Left forelimb (tissue), 1 donor: ENCODE measurements around the gene YTHDC2.
"Not testable (repeated sequence)": the region's sequence is repeated elsewhere in the genome, so short reads cannot be mapped to it uniquely, and the experiment has no call there.

ENCODE experiments used
- DNase-seq: peaks from one replicate; pipeline ENCODE4 v3.0.0-alpha.2; 2018; ENCODE audit warnings: low spot score

Gene YTHDC2

DNA sequence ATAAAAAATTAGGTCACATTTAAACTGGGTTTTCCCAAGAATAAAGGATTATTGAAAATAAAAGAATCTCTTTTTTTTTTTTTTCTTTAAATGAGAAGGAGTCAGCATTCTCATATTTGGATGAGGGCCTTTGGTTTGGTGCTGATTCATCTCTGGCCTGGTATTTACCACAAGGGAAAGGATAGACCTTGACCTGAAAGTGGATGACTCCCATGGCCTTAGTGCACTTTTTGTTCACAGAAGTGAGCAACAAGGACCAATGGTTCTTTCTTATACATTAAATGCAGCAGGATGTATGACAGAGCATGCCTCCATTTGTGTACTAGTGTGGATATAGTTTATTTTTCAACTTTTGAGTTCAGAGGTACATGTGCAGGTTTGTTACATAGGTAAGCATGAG, 6.9 kb downstream of the YTHDC2 start:
- DNase-seq, result no peak

DNA sequence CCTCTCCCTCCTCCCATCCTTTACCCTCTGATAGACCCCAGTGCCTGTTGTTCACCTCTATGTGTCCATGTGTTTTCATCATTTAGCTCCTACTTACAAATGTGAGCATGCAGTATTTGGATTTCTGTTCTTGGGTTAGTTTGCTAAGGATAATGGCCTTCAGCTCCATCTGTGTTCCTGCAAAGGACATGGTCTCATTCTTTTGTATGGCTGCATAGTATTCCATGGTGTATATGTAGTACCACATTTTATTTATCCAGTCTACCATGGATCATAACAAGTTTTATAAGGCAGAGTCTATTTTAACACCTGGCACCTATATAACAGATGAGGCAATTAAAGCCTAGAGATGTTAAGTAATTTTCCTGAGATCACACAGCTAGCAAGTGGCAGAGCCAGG, 7.4 kb downstream of the YTHDC2 start:
- DNase-seq, result no peak

DNA sequence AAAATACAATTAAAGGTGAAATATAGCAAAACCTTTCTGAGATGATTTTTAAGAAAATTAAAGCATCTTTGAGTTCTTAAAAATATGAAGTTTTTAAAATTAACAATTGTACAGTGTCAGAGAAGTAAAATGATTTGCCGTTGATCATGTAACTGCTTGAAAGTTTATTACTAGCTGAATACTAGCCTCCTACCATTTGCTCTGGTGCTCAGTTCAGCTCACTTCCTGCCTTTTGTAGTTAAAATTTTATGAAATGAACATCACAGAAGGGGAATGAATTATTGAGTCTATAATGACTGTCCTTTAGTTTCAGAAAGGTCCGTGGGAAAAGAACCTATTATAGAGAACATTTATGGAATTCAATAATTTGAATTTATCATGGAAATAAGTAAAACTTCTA, 9.7 kb downstream of the YTHDC2 start:
- DNase-seq, result no peak

DNA sequence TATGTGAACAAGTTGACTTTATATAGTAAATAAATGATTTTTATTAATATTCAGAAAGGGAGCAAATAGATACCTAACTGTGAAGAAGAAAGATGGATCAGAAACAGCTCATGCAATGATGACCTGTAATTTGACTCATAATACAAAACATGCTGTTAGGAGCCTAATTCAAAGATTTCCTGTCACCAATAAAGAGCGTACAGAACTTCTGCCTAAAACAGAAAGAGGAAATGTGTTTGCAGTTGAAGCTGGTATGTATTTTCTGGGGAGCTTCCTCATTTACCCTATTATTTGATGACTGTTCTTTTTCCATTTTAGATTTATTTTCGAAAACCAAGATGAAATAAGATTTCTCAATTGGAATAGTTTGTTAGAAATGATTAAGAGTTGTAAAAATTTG, 11.4 kb downstream of the YTHDC2 start:
- DNase-seq, result no peak

DNA sequence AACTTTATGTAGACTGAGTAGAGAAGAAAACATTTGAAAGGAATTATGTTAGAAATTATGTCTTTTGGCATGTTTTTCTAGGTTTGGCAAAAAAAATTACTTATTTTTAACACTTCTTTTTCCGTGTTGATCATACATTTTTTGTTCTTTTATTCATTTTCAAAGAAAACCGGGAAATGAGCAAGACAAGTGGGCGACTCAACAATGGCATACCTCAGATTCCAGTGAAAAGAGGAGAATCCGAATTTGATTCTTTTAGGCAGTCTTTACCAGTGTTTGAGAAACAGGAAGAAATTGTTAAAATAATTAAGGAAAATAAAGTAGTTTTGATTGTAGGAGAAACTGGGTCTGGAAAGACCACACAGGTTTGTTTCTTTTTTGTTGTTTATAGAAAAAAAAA, 12.9 kb downstream of the YTHDC2 start:
- DNase-seq, result no peak

DNA sequence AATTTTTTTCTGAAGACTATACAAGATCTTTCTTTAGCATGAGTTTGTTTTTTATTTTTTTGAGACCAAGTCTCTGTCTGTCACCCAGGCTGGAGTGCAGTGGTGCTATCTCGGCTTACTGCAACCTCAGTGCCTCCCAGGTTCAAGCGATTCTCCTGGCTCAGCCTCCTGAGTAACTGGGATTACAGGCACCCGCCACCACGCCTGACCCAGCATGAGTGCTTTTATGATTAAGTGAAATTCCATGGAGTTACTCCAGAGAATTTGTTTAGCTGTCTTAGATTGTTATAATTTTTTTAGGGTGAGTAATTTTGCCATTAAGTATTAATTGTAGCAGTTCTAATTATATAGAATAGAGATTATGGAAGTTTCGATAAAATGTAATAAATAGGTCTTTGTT, 14.3 kb downstream of the YTHDC2 start:
- DNase-seq, result no peak

DNA sequence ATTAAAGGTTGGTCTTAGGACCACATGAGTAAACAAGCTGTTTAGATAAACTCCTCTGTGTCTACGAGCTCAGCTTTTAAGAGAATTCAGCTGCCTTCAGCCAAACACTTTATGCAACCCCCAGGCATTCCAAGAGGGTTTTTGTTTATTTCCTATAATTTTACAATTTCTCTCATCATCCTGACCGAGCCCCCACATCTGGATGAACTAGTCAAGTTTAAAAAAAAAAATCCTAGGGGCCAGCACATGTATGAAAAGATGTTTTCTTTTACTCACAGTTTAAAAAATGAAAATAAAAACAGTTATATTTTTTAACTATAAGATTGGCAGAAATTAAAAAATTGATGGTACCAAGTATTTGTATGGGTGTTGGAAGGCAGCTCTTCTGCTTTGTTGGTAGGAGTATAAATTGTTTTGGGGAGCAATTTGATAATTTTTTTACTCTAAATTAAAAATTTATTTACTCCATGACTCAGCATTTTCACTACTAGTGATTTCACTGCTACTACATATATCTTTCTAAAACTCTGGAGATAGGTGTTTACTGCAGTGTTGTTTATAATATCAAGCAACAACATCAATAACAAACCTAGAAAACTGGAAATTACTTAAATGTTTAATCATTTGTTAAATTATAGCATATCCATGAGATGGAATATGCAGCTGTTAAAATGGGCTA, 18.1 kb downstream of the YTHDC2 start:
- DNase-seq, result no peak

DNA sequence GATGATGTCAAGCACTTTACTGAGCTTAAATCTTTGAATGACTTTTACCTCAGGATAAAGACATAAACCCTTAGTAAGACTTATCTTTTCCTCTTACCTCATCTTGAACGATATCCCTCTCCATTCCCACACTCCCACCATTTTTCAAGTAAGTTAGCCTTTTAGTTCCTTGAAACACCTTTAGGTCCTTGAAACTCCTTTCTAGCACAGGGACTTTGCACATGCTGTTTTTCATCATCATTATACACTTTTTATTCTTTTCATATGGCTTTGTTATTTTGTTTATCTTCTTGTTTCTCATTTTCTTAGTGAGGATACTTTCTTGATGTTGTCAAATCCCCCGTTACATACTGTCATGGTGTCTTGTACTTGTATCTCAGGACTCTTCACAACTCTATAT, 24.8 kb downstream of the YTHDC2 start:
- DNase-seq, result no peak

DNA sequence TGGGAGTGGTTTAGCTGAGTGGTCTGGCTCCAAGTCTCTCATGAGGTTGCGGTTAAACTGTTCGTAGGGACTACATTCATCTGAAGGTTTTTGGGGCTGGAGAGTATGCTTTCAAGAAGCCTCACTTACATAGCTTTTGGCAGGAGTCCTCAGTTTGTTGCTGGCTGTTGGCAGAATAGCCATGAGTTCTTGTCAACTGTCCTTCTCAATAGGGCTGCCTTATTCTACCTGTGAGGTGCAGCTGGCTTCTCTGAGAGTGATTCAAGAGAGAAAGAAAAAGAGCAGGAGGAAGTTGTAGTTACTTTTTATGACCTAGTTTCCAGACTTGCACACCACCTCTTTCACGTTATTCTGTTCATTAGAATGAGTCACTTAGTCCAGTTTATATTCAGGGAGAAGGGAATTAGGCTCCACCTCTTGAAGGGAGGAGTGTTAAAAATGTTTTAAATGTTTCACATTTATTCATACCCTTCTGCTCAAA, 33.2 kb downstream of the YTHDC2 start:
- DNase-seq, result no peak

DNA sequence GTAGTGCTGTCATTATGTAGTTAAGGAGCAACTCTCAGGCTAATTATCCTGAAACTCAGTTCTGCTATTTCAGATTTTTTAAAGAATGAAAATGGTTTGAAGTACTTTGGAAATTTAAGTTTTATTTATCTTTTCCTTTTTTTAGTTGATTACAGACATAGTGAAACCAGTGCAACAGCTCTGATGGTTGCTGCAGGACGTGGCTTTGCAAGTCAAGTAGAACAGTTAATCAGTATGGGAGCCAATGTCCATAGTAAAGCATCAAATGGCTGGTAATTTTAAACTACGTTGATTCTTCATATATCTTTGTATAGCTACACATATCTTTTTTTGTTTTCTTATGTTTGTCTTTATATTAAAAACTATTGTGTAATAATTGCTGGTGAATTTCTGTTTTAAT, 34.9 kb downstream of the YTHDC2 start:
- no peak for DNase-seq

DNA sequence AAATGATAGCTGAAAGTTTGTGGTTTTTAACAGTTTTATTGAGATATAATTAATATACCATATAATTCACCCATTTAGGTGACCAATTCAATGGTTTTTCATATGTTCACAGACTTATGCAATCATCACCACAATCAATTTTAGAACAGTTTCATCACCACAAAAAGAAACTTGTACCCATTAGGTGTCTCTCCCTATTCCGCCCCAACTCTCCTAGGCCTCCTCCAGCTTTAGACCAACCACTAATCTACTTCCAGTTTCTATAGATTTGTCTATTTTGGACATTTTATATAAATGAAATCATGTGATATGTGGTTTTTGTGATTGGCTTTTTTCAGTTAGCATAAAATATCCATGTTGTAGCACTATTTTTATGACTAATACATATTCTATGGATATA, 38.6 kb downstream of the YTHDC2 start:
- no peak for DNase-seq

DNA sequence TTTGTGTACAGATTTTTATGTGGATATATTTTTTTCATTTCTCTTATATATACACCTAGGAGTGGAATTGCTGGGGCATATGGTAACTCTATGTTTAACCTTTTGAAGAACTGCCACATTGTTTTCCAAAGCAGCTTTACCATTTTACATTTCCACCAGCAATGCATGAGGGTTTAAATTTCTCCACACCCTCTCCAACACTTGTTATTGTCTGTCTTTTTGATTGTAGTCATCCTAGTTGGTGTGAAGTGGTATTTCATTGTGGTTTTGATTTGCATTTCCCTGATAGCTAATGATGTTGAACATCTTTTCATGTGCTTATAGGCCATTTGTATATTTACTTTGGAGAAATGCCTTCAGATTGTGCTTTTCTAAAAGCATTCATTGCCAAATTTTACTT, 39.1 kb downstream of the YTHDC2 start:
- DNase-seq, result no peak

DNA sequence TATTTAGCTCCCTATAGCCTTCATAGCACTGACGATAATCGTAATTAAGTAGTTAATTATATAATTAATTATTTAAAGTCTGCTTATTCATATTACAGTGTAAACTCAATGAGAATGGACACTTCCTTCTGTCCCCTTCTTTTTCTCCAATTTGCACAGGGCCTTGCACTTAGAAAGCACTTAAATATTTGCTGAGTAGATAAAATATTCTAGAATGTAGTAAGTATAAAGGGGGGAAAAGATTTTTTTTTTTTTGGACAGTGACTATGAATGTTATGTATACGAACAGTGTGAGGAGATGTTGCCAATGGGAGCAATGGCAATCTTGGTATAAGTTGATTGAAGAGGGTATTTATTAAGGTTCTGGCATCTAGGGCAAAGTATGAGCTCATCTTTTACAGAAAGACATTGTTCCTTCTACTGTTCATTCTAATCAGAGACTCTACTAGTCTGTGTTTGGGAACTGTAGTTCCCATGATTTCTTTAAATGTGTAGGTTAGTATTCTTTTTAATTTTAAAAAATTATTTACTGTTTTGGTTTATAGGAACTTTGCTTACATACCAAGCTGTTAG, 49.4 kb downstream of the YTHDC2 start:
- no peak for DNase-seq

DNA sequence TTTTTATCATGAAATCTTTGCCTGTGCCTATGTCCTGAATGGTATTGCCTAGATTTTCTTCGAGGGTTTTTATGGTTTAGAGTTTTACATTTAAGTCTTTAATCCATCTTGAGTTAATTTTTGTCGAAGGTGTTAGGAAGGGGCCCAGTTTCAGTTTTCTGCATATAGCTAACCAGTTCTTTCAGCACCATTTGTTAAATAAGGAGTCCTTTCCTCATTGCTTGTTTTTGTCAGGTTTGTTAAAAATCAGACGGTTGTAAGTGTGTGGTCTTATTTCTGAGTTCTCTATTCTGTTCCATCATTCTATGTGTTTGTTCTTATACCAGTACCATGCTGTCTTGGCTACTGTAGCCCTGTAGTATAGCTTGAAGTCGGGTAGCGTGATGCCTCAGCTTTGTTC, 55.9 kb downstream of the YTHDC2 start:
- no peak for DNase-seq

DNA sequence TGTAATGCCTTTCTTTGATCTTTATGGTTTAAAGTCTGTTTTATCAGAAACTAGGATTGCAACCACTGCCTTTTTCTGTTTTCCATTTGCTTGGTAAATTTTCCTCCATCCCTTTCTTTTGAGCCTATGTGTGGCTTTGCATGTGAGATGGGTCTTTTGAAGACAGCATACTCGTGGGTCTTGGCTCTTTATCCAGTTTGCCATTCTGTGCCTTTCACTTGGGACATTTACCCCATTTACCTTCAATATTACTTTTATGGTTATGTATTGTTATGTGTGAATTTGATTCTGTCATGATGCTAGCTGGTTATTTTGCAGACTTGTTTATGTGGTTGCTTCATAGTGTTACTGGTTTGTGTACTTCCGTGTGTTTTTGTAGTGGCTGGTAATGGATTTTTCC, 59.2 kb downstream of the YTHDC2 start:
- DNase-seq, result no peak

DNA sequence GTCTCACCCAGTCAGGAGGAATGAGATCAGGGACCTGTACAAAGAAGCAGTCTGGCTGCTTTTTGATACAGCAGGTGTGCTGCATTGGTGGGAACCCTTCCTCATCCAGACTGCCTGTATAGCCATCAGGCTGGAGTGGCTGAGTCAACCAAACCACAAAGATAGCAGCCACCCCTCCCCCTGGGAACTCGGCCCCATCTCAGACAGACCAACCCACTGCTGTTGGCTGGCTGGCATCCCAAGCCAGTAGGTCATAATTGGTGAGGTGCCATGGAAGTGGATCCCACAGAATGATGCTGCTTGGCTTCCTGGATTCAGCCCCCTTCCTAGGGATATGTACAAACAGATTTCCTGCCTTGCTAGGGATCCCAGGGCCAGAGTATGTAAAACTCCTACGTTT, 60.9 kb downstream of the YTHDC2 start:
- DNase-seq, result no peak

DNA sequence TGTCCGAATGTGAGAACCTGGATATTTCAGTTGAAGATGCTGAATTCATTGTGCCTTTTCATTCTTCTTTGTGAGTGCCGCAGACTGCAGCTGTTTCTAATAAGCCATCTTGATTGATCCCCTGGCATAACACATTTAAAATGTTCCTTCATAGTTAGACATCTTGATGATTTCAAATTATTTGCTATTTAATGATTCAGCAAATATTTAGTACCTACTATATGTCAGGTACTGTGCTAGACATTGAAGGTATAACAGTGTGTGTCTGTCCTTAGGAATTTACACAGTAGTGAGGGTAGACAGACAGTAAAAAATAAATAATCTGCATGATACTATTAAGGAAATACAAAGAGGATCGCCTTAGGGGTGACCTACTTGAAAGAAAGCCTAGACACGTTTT, 61.6 kb downstream of the YTHDC2 start:
- no peak for DNase-seq

DNA sequence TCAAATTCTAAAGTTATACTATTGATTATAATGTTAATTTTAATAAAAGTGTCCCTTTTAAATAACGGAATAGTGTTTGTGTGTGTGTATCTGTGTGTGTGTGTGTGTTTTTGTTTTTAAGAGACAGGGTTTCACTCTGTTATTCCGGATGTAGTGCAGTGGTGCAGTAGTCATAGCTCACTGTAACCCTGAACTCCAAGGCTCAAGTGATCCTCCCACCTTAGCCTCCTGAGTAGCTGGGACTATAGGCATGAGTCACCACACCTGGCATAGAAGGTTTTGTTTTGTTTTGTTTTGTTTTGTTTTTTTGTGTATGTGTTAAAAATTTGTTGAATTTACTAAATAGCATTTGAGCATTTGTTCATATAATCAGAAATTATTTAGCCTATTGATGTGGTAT, 64.6 kb downstream of the YTHDC2 start:
- DNase-seq, result no peak

DNA sequence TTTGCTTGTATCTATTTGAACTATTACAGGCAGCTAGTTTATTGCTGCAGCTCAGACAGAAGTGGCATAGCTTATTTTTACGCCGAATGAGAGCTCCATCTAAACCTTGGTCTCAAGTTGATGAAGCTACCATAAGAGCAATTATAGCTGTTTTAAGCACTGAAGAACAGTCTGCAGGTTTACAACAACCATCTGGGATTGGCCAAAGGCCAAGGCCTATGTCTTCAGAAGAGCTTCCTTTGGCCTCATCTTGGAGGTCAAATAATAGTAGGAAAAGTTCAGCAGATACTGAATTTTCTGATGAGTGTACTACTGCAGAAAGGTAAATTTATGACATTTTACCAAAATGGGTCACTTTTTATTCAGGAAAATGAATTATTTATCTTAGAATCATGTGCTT, 67.9 kb downstream of the YTHDC2 start:
- no peak for DNase-seq

DNA sequence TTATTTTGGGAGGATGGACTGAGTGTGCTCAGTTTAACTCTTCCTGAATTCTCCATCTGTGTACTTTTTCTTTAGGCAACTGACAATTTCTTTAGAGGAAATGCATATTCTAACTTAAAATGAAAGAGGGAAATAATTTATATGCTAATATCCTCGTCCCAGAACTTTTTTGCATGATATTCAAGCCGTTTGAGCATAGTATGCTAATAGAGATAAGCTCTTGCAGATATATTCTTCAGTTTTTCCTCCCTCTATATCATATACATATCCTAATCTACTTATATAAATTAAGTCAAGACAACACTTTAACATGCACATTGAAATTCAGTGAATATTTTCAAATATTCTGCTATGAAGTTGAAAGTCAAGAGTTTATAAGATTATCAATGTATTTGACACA, 84.7 kb downstream of the YTHDC2 start:
- no peak for DNase-seq

DNA sequence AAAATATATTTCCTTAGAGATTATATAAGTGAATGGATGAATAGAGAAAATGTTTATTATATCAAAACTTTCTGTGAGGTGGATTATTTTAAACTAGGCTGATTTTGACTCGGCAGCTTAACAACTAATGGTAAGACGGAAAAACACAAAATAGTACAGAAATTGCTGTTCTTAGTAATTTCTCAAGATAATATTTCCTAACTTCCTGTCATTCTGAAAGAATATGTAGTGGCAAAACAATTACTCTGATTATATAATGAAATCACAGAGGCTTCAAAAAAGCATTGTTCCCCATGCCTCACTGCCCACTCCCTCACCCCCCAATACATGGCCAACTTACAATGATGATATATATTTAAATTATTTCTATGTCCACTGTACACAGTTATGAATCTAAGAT, 85.4 kb downstream of the YTHDC2 start:
- DNase-seq, result no peak

DNA sequence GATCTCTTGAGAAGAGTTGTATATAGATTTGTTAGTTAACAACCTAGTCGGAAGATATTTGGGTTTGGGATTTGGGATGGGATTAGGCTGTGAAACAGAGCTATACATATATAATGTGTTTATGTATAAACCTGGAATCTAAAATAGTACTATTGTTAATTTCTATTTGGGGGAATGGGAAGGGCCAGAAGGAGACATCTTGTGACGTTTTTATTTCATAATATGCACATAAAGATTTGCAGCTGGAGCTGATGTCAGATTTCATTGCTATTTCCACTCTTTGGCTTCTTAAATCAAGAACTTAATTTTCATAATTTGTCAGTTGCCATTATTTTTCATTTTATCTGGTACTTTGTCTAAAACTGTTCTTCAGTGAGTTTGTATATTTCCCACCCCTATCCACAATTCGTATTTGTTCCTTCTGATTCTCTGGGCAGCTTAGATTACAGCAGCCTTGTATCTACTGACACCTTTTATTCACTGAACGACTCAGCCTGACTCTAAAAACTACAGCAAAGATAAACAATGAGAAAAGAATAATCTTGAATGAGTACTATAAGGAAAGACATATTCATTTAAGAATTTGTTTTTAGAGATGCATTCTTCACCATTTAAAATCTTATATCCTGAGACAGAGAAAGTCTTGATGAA, 86.9 kb downstream of the YTHDC2 start:
- DNase-seq, result no peak

DNA sequence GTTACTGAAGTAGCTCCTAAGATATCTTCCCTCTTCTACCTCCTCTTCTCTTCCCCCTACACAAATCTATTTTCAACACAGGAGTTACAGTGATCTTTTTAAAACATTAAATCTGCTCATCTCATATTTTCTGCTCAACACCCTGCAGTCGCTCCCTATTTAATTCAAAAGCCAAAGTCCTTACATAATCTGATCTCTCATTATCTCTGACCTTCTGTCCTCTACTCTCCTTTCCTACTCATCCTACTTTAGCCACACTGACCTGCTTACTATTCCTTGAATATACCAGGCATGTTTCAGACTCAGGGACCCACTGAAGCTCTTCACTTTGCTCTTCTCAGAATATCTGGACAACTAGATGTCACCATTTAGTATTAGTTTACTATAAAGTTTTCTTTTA, 87.9 kb downstream of the YTHDC2 start:
- no peak for DNase-seq

DNA sequence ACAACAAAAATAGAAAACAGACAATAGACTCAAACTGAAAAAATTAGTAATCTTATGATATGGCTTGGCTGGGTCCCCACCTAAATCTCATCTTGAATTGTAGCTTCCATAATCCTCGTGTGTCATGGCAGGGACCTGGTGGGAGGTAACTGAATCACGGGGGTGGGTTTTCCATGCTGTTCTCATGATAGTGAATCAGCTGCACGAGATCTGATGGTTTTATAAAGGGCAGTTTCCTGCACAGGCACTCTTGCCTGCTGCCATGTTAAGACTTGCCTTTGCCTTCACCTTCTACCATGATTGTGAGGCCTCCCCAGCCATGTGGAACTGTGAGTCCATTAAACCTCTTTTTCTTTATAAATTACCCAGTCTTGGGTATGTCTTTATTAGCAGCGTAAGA, 89.8 kb downstream of the YTHDC2 start:
- DNase-seq, result not testable (repeated sequence)
